Measurements from ENCODE around the gene PLXNA4.

DNA sequence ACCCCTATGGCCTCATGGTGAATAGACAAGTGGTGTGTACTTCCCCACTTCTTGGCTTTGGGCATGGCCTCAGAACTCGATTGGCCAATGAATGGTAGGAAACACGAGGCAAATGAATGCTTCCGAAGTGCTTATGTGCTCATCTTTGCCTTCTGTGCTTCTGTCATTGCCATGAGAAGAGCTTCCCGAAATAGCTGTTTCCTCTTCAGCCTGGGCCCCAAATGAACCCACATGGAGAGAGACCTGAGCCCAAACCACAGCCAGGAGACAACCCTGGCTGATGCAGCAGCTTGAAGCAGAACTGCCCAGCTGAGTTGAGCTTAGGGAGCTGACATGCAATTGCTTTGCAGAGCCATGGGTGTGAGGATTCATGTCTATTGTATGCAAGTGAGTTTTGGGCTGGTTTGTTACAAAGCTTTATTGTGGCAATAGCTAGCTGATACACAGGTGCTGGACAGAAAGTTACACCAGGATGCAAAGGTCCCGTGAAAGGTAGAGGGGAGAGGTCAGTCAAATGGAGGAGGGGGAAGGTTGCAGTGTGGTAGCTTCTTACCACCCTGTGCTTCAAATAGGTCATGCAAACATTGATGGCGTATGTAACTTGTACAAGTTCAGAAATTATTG, 328.2 kb downstream of the PLXNA4 start:
- TF ChIP-seq CTCF (conservative IDR thresholded peaks at IDR 0.05; ENCODE audit: low read depth in 2 of 2): no peak
- no peak for TF ChIP-seq EZH2 (IDR thresholded peaks at IDR 0.05; ENCODE audit: low read depth, unreplicated experiment)
- TF ChIP-seq EZH2phosphoT487 (IDR thresholded peaks at IDR 0.05; ENCODE audit: unreplicated experiment): no peak
- TF ChIP-seq POLR2AphosphoS5 (IDR thresholded peaks at IDR 0.05; ENCODE audit: low read depth): no peak

All from GM23338 (cell line).